Sigmoid colon (tissue), 7 donors: ENCODE data around the gene CLCN3. TPM values are rescaled to one million over a fixed set of nuclear protein-coding genes. Genes with fewer than 3 reads are reported as not detected.
"Not testable (repeated sequence)": the region's sequence is repeated elsewhere in the genome, so short reads cannot be mapped to it uniquely, and the experiment has no call there.

ENCODE experiments used
- DNase-seq: peaks from one replicate; pipeline ENCODE4 v3.0.0-alpha.2; 2019
- H3K27ac ChIP-seq, 4 donors: fragments of 200-600 bp; sonication (generic); one replicate each; pipeline ENCODE4 v1.5.1; 2016 to 2019; ENCODE audit warnings: mild to moderate bottlenecking in 1 of 4
- H3K27me3 ChIP-seq, 3 donors: fragments of 200-600 bp; sonication (generic); one replicate each; pipeline ENCODE4 v1.5.1; 2019; ENCODE audit warnings: mild to moderate bottlenecking in 1 of 3
- H3K36me3 ChIP-seq, 4 donors: fragments of 200-600 bp; sonication (generic); one replicate each; pipeline ENCODE4 v1.5.1; 2016 to 2019
- H3K4me1 ChIP-seq, 4 donors: fragments of 200-600 bp; sonication (generic); one replicate each; pipeline ENCODE4 v1.5.1; 2017 to 2019
- H3K4me3 ChIP-seq, 4 donors: fragments of 200-600 bp; sonication (generic); one replicate each; pipeline ENCODE4 v1.5.1; 2017 to 2019; ENCODE audit warnings: mild to moderate bottlenecking in 2 of 4, moderate library complexity in 1 of 4
- H3K9me3 ChIP-seq, 4 donors: fragments of 200-600 bp in 3 of 4; sonication (generic) in 3 of 4; one replicate each; pipeline versions ENCODE4 v1.5.1 to v1.6.1; 2013 to 2019
- EP300 ChIP-seq, 4 donors: sonication (generic); formaldehyde crosslinking; IDR thresholded peaks; one replicate each; pipeline ENCODE4 v1.6.1; 2017; ENCODE audit warnings: antibody characterized with exemption in 4 of 4
- POLR2A ChIP-seq, 2 donors: fragments of 450-650 bp; IDR thresholded peaks; one replicate each; pipeline ENCODE4 v1.6.1; 2016; ENCODE audit warnings: antibody characterized with exemption in 2 of 2, mild to moderate bottlenecking in 2 of 2, moderate library complexity in 2 of 2
- POLR2AphosphoS5 ChIP-seq, 4 donors: sonication (generic); formaldehyde crosslinking; IDR thresholded peaks; one replicate each; pipeline ENCODE4 v1.6.1; 2017; ENCODE audit warnings: antibody characterized with exemption in 4 of 4
- WGBS, 2 donors: extraction: QIAGEN DNeasy Blood & Tissue Kit; methylation state at CpG; one replicate each; pipeline ENCODE4 v1.1.7; 2013; 5-methylcytosine and 5-hydroxymethylcytosine counted together
- intact Hi-C: fragments of 100-400 bp; cut with DNase I; formaldehyde crosslinking; loops from one replicate; pipeline ENCODE4 v1.15.1; 2023
- polyA plus RNA-seq, 3 donors: library from polyadenylated mRNA; stranded (reverse); fragments of 200-250 nt; gene quantifications; one replicate each; pipeline ENCODE4 v1.2.3, GENCODE V29; 2013
- total RNA-seq, 4 donors: library from RNA; depleted of rRNA; stranded (reverse); fragments of >200 nt; gene quantifications; one replicate each; pipeline ENCODE4 v1.1.0, GENCODE V29; 2016
- TF ChIP-seq, protein P1 (sequence below), 4 experiments: fragments of 450-650 bp in 3 of 4; fragments of 200-600 bp in 1 of 4; IDR thresholded peaks; one replicate each; pipeline ENCODE4 v1.5.1; 2016 to 2019; ENCODE audit warnings: antibody characterized with exemption in 4 of 4, mild to moderate bottlenecking in 3 of 4, moderate library complexity in 2 of 4
- donor health status: healthy with polysubstance abuse.
- donor health status: Bipolar disorder and iron deficiency.
- donor health status: healthy.

Gene CLCN3
- total and polyA plus RNA-seq, 7 donors, result 8.6 to 37.1 (median 16.0) TPM

GRCh38 chr4:169723207-169723965 lies 103.0 kb downstream of the CLCN3 start:
- Histone ChIP-seq H3K4me3 (no peak overlapping the region), H3K27ac (no peak overlapping the region), H3K36me3 (peaks cover 0 to 25% (median 3%) of the 10 kb centered on the region in 4 donors), H3K9me3 (no peaks in the 10 kb centered on the region), H3K27me3 (no peaks in the 10 kb centered on the region), H3K4me1 (peaks cover 0 to 4% (median 0%) of the 10 kb centered on the region in 4 donors)
- WGBS, 2 donors, result 86 to 91% methylated on average over 9 of the region's 9 CpGs
- intact Hi-C loops, result no loop called here
- DNase-seq, result no peak
- TF ChIP-seq, protein P1, sequence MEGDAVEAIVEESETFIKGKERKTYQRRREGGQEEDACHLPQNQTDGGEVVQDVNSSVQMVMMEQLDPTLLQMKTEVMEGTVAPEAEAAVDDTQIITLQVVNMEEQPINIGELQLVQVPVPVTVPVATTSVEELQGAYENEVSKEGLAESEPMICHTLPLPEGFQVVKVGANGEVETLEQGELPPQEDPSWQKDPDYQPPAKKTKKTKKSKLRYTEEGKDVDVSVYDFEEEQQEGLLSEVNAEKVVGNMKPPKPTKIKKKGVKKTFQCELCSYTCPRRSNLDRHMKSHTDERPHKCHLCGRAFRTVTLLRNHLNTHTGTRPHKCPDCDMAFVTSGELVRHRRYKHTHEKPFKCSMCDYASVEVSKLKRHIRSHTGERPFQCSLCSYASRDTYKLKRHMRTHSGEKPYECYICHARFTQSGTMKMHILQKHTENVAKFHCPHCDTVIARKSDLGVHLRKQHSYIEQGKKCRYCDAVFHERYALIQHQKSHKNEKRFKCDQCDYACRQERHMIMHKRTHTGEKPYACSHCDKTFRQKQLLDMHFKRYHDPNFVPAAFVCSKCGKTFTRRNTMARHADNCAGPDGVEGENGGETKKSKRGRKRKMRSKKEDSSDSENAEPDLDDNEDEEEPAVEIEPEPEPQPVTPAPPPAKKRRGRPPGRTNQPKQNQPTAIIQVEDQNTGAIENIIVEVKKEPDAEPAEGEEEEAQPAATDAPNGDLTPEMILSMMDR (IDR thresholded peaks at IDR 0.05), result no peak

DNA sequence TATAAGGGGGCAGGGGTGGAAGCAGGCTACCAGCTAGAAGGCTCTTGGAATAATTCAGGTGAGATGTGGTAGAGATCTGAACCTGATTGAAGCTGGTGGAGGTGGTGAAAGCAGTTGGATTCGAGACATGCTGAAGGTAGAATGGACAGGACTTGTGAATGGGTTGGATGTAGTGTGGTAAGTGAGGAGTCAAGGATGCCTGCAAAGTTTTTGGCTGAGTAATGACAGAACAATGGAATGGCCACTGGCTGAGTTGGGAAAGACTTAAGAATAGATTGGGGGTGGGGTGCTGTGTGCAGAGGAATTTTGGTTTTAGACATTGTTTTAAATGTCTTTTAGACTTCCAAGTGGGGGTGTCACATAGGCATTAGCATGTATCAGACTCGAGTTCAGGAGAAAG lies 103.9 kb downstream of the CLCN3 start:
- H3K36me3 ChIP-seq, result peaks cover 0 to 28% (median 3%) of the 10 kb centered on the region in 4 donors
- no peak overlapping the region for H3K27ac ChIP-seq
- WGBS, 2 donors, result 84 to 89% methylated on average over 2 of the region's 2 CpGs
- H3K4me1 ChIP-seq, result peaks cover 0 to 4% (median 0%) of the 10 kb centered on the region in 4 donors
- H3K4me3 ChIP-seq, result no peak overlapping the region
- DNase-seq, result no peak
- no peaks in the 10 kb centered on the region for H3K27me3 ChIP-seq
- intact Hi-C loops, result no loop called here
- TF ChIP-seq POLR2AphosphoS5 (IDR thresholded peaks at IDR 0.05) (no peak), EP300 (IDR thresholded peaks at IDR 0.05) (no peak), POLR2A (IDR thresholded peaks at IDR 0.05) (no peak)
- TF ChIP-seq, protein P1 (IDR thresholded peaks at IDR 0.05), result no peak
- H3K9me3 ChIP-seq, result no peaks in the 10 kb centered on the region

DNA sequence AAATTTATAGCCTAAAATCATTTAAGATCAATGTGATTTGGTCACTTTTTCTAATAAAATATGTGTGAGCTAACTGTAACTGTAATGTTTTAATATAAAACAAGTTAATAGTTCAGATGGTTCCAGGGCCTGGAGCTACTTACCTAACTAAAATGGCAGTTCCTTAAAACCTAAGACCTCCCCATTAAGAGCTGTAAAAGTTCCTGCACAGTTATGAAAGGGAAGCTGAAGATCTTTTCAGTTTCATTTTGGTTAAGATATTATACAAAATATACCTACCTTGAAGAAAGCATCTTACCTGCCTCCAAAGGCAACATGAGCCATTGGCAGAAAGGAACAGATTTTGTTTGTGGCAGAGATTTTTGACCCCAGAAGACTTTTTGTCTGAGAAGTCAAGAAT lies 107.2 kb downstream of the CLCN3 start:
- H3K27ac ChIP-seq, result no peak overlapping the region
- no peak for DNase-seq
- H3K27me3 ChIP-seq, result no peaks in the 10 kb centered on the region
- intact Hi-C loops, result no loop called here
- H3K4me3 ChIP-seq, result no peak overlapping the region
- peaks cover 0 to 43% (median 0%) of the 10 kb centered on the region in 4 donors for H3K36me3 ChIP-seq
- H3K4me1 ChIP-seq, result peaks cover 0 to 4% (median 0%) of the 10 kb centered on the region in 4 donors
- no peak for TF ChIP-seq EP300 (IDR thresholded peaks at IDR 0.05)
- TF ChIP-seq POLR2AphosphoS5 (IDR thresholded peaks at IDR 0.05), result no peak
- TF ChIP-seq, protein P1 (IDR thresholded peaks at IDR 0.05), result no peak
- TF ChIP-seq POLR2A (IDR thresholded peaks at IDR 0.05), result no peak
- H3K9me3 ChIP-seq, result no peaks in the 10 kb centered on the region

GRCh38 chr4:169730564-169730963 lies 110.2 kb downstream of the CLCN3 start:
- intact Hi-C loops, result no loop called here
- Histone ChIP-seq H3K27me3 (no peaks in the 10 kb centered on the region), H3K36me3 (peaks cover 0 to 49% (median 0%) of the 10 kb centered on the region in 4 donors), H3K9me3 (no peaks in the 10 kb centered on the region), H3K27ac (no peak overlapping the region), H3K4me3 (no peak overlapping the region), H3K4me1 (no peaks in the 10 kb centered on the region)
- DNase-seq, result no peak
- 95 to 96% methylated on average over 5 of the region's 5 CpGs for WGBS, 2 donors
- TF ChIP-seq, protein P1 (IDR thresholded peaks at IDR 0.05), result no peak
- no peak for TF ChIP-seq POLR2AphosphoS5 (IDR thresholded peaks at IDR 0.05)
- no peak for TF ChIP-seq POLR2A (IDR thresholded peaks at IDR 0.05)
- no peak for TF ChIP-seq EP300 (IDR thresholded peaks at IDR 0.05)

DNA sequence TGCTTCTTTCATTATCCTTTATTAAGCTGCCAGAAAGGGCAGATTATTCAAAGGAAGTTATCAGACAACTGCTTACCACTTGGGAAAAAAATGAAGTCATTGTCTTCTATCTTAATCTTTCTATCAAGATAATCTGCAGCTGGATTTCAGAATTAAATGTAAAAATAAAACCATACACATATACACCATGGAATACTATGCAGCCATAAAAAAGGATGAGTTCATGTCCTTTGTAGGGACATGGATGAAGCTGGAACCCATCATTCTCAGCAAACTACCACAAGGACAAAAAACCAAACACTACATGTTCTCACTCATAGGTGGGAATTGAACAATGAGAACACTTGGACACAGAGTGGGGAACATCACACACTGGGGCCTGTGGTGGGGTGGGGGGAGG lies 118.2 kb downstream of the CLCN3 start:
- H3K9me3 ChIP-seq, H3K4me3 ChIP-seq, H3K27me3 ChIP-seq, DNase-seq, intact Hi-C loops, H3K4me1 ChIP-seq, H3K27ac ChIP-seq: not testable (repeated sequence)
- H3K36me3 ChIP-seq, result peaks cover 0 to 51% (median 7%) of the 10 kb centered on the region in 4 donors
